IMR-90 (cell line): ENCODE data around the gene YY1AP1. TPM values are rescaled to one million over a fixed set of nuclear protein-coding genes. Genes with fewer than 3 reads are reported as not detected.

ENCODE experiments used
- ATAC-seq: fragments of 200-7000 bp; cut with Tn5 transposase; 2 replicates; pipeline ENCODE4 v1.9.1; 2020; ENCODE audit warnings: low read depth, mild to moderate bottlenecking, moderate library complexity
- BruUV-seq: library from RNA; stranded (reverse); fragments of 400-500 nt; replicated peaks from 2 replicates; lab custom pipeline; 2021; lab: Mats Ljungman, UMichigan
- CTCF ChIA-PET: fragments of 300-600 bp; formaldehyde crosslinking; extraction: SDS; loops from one replicate; lab custom pipeline; 2021; ENCODE audit warnings: antibody characterized with exemption; lab: Yijun Ruan, JAX
- POLR2A ChIA-PET: fragments of 300-600 bp; sonication (Branson Sonifier 250); formaldehyde crosslinking; loops from one replicate; lab custom pipeline; 2022; ENCODE audit warnings: antibody characterized with exemption; ENCODE audit not compliant: unreplicated experiment; lab: Charles Lee
- DNase-seq: peaks from one replicate; pipeline ENCODE4 v3.0.0; 2013
- H2AFZ ChIP-seq: replicated peaks from 2 replicates; pipeline ENCODE3; 2013; ENCODE audit warnings: low read length, mild to moderate bottlenecking; ENCODE audit not compliant: poor library complexity
- H2AK5ac ChIP-seq: 2 replicates; pipeline ENCODE4 v1.6.1; 2013; ENCODE audit warnings: low read depth, low read length, inconsistent platforms
- H2AK9ac ChIP-seq: replicated peaks from 2 replicates; pipeline ENCODE3; 2013; ENCODE audit warnings: mild to moderate bottlenecking, low read depth, low read length, moderate library complexity; ENCODE audit not compliant: poor library complexity
- H2BK120ac ChIP-seq: 2 replicates; pipeline ENCODE4 v1.6.1; 2013; ENCODE audit warnings: low read depth, low read length, inconsistent platforms
- H2BK15ac ChIP-seq: 3 replicates; pipeline ENCODE4 v1.6.1; 2013; ENCODE audit warnings: low read depth, low read length, inconsistent platforms
- H2BK20ac ChIP-seq: 2 replicates; pipeline ENCODE4 v1.6.1; 2013; ENCODE audit warnings: low read depth, mild to moderate bottlenecking, inconsistent platforms, low read length, moderate library complexity
- H2BK5ac ChIP-seq: 2 replicates; pipeline ENCODE4 v1.6.1; 2013; ENCODE audit warnings: mild to moderate bottlenecking, low read depth, low read length, inconsistent platforms; ENCODE audit not compliant: poor library complexity, severe bottlenecking
- H3K14ac ChIP-seq: replicated peaks from 2 replicates; pipeline ENCODE4 v1.6.1; 2013; ENCODE audit warnings: low read depth, low read length, inconsistent platforms
- H3K18ac ChIP-seq: 2 replicates; pipeline ENCODE4 v1.6.1; 2013; ENCODE audit warnings: low read depth, low read length, control low read depth
- H3K23ac ChIP-seq: 2 replicates; pipeline ENCODE4 v1.6.1; 2013; ENCODE audit warnings: low read depth, low read length, inconsistent platforms
- H3K27ac ChIP-seq: 2 replicates; pipeline ENCODE4 v1.5.1; 2013; ENCODE audit warnings: mild to moderate bottlenecking, control low read depth, low read length; ENCODE audit not compliant: insufficient read depth
- H3K27me3 ChIP-seq: 2 replicates; pipeline ENCODE4 v1.6.1; 2013; ENCODE audit warnings: low read length; ENCODE audit not compliant: control insufficient read depth, insufficient read depth
- H3K36me3 ChIP-seq: 2 replicates; pipeline ENCODE4 v1.6.1; 2013; ENCODE audit warnings: low read length, mixed read lengths; ENCODE audit not compliant: control insufficient read depth, insufficient read depth
- H3K4ac ChIP-seq: 2 replicates; pipeline ENCODE4 v1.6.1; 2013; ENCODE audit warnings: low read depth, low read length, inconsistent platforms
- H3K4me1 ChIP-seq: 2 replicates; pipeline ENCODE4 v1.6.1; 2013; ENCODE audit warnings: low read length, mixed read lengths; ENCODE audit not compliant: control insufficient read depth, insufficient read depth
- H3K4me2 ChIP-seq: 2 replicates; pipeline ENCODE4 v1.6.1; 2013; ENCODE audit warnings: low read depth, mild to moderate bottlenecking, control low read depth, low read length, moderate library complexity
- H3K4me3 ChIP-seq: 2 replicates; pipeline ENCODE4 v1.5.1; 2013; ENCODE audit warnings: low read depth, mild to moderate bottlenecking, control low read depth, low read length, moderate library complexity; ENCODE audit not compliant: insufficient read depth
- H3K56ac ChIP-seq: 2 replicates; pipeline ENCODE4 v1.6.1; 2013; ENCODE audit warnings: low read length, inconsistent platforms; ENCODE audit not compliant: insufficient read depth; ENCODE audit errors: extremely low read depth
- H3K79me1 ChIP-seq, 2 experiments: 2 replicates each; pipeline ENCODE4 v1.6.1; 2013; ENCODE audit warnings: low read length in 2 of 2, inconsistent platforms in 1 of 2, low read depth in 1 of 2
- H3K9ac ChIP-seq: 2 replicates; pipeline ENCODE4 v1.6.1; 2013; ENCODE audit warnings: low read depth, low read length, control low read depth
- H3K9me1 ChIP-seq: 2 replicates; pipeline ENCODE4 v1.6.1; 2013; ENCODE audit warnings: low read length, inconsistent platforms; ENCODE audit not compliant: insufficient read depth
- H3K9me3 ChIP-seq: 2 replicates; pipeline ENCODE4 v1.6.1; 2013; ENCODE audit warnings: low read length; ENCODE audit not compliant: control insufficient read depth, insufficient read depth
- H4K20me1 ChIP-seq: 2 replicates; pipeline ENCODE4 v1.6.1; 2013; ENCODE audit warnings: low read length, inconsistent platforms; ENCODE audit not compliant: insufficient read depth
- H4K5ac ChIP-seq: 2 replicates; pipeline ENCODE4 v1.6.1; 2013; ENCODE audit warnings: mild to moderate bottlenecking, low read depth, low read length, control low read depth
- H4K8ac ChIP-seq, 2 experiments: 2 replicates each; pipeline ENCODE4 v1.6.1; 2013; ENCODE audit warnings: low read depth in 2 of 2, low read length in 2 of 2, control low read depth in 1 of 2, inconsistent platforms in 1 of 2
- H4K91ac ChIP-seq: 2 replicates; pipeline ENCODE4 v1.6.1; 2013; ENCODE audit warnings: low read depth, low read length, inconsistent platforms; ENCODE audit not compliant: insufficient read depth
- BHLHE40 ChIP-seq: fragments of 150-350 bp; IDR thresholded peaks from 2 replicates; pipeline ENCODE4 v1.6.1; 2016; ENCODE audit warnings: mild to moderate bottlenecking, low read depth, low read length
- CEBPB ChIP-seq: IDR thresholded peaks from 2 replicates; pipeline ENCODE4 v1.6.1; 2012; ENCODE audit warnings: low read depth, low read length, improper control_type of control experiment
- CHD1 ChIP-seq: IDR thresholded peaks from 2 replicates; pipeline ENCODE4 v1.6.1; 2012; ENCODE audit warnings: low read depth, low read length, improper control_type of control experiment
- CTCF ChIP-seq: conservative IDR thresholded peaks from 2 replicates; pipeline ENCODE4 v1.5.1; 2012; ENCODE audit warnings: mild to moderate bottlenecking, low read depth, low read length, improper control_type of control experiment
- ELK1 ChIP-seq: fragments of 150-350 bp; IDR thresholded peaks from 2 replicates; pipeline ENCODE4 v1.6.1; 2016; ENCODE audit warnings: low read depth, mild to moderate bottlenecking, low read length, moderate library complexity, borderline replicate concordance
- FOS ChIP-seq: fragments of 150-350 bp; IDR thresholded peaks from 2 replicates; pipeline ENCODE4 v1.6.1; 2016; ENCODE audit warnings: low read depth, low read length
- MAFK ChIP-seq: IDR thresholded peaks from 2 replicates; pipeline ENCODE4 v1.6.1; 2012; ENCODE audit warnings: low read depth, low read length, improper control_type of control experiment
- MAZ ChIP-seq: IDR thresholded peaks from 2 replicates; pipeline ENCODE4 v1.6.1; 2012; ENCODE audit warnings: low read depth, mild to moderate bottlenecking, low read length, improper control_type of control experiment, moderate library complexity, borderline replicate concordance
- MXI1 ChIP-seq: IDR thresholded peaks from 2 replicates; pipeline ENCODE4 v1.6.1; 2012; ENCODE audit warnings: low read depth, mild to moderate bottlenecking, low read length, moderate library complexity, borderline replicate concordance
- NFE2L2 ChIP-seq: fragments of 150-350 bp; IDR thresholded peaks from 2 replicates; pipeline ENCODE4 v1.6.1; 2016; ENCODE audit warnings: low read depth, mild to moderate bottlenecking, low read length
- POLR2A ChIP-seq: IDR thresholded peaks from 2 replicates; pipeline ENCODE4 v1.6.1; 2012; ENCODE audit warnings: mild to moderate bottlenecking, low read depth, low read length
- RAD21 ChIP-seq: IDR thresholded peaks from 2 replicates; pipeline ENCODE4 v1.6.1; 2012; ENCODE audit warnings: low read length, improper control_type of control experiment
- RCOR1 ChIP-seq: IDR thresholded peaks from 2 replicates; pipeline ENCODE4 v1.6.1; 2012; ENCODE audit warnings: mild to moderate bottlenecking, low read length, improper control_type of control experiment; ENCODE audit not compliant: insufficient replicate concordance
- RFX5 ChIP-seq: IDR thresholded peaks from 2 replicates; pipeline ENCODE4 v1.8.0; 2012; ENCODE audit warnings: low read depth, mild to moderate bottlenecking, low read length, moderate library complexity
- SMC3 ChIP-seq: fragments of 150-350 bp; IDR thresholded peaks from 2 replicates; pipeline ENCODE4 v1.6.1; 2016; ENCODE audit warnings: low read depth, mild to moderate bottlenecking, antibody characterized with exemption, low read length, moderate library complexity
- USF2 ChIP-seq: fragments of 150-350 bp; IDR thresholded peaks from 2 replicates; pipeline ENCODE4 v1.6.1; 2017; ENCODE audit warnings: mild to moderate bottlenecking, antibody characterized with exemption, low read length, low read depth
- WGBS, 2 experiments: methylation state at CpG; one replicate each; pipeline versions ENCODE4 v1.1.5 to v1.1.7; 2013; ENCODE audit warnings: missing lambda C conversion rate in 2 of 2; ENCODE audit not compliant: insufficient read length in 1 of 2; ENCODE audit errors: extremely low coverage in 2 of 2; 5-methylcytosine and 5-hydroxymethylcytosine counted together
- dilution Hi-C: fragments of 300-500 bp; cut with HindIII; formaldehyde crosslinking; loops from one replicate; pipeline ENCODE4 v1.14.3; 2018; ENCODE audit warnings: low sequenced_read_pairs; ENCODE audit not compliant: unreplicated experiment
- in situ Hi-C: fragments of 300-500 bp; cut with MboI; formaldehyde crosslinking; loops from 3 replicates; pipeline ENCODE4 v1.14.3; 2019; ENCODE audit warnings: low sequenced_read_pairs, inconsistent platforms, mixed read lengths
- intact Hi-C: fragments of 100-400 bp; cut with micrococcal nuclease; formaldehyde crosslinking; loops from 2 replicates; pipeline ENCODE4 v1.10.0; 2022
- polyA plus RNA-seq, 3 experiments: library from polyadenylated mRNA; depleted of rRNA; stranded (reverse); fragments of >200 nt; gene quantifications; 2 replicates each; pipeline ENCODE4 v1.2.3, GENCODE V29; 2012; ENCODE audit warnings: low replicate concordance in 1 of 3
- total RNA-seq: library from RNA; depleted of rRNA; stranded (reverse); fragments of >200 nt; gene quantifications from 2 replicates; pipeline ENCODE4 v1.2.3, GENCODE V29; 2012

The YY1AP1 gene
- total and polyA plus RNA-seq, 2 of the 4 experiments (the other 2 are of a cell fraction), result 31.5 to 52.6 TPM

- no peak overlapping the region for H2BK120ac ChIP-seq
- H3K4me1 ChIP-seq, result no peaks in the 10 kb centered on the region
- H3K23ac ChIP-seq, result no peak overlapping the region
- intact Hi-C loops (no loop called here), dilution Hi-C loops (no loop called here), in situ Hi-C loops (no loop called here)
- no peak overlapping the region for H2AK5ac ChIP-seq
- H3K9me3 ChIP-seq, result no peaks in the 10 kb centered on the region
- no peak overlapping the region for H2BK5ac ChIP-seq
- TF ChIP-seq CTCF, result no peak
- TF ChIP-seq RCOR1, result no peak
- TF ChIP-seq CEBPB, result no peak
- no peak for TF ChIP-seq MXI1
- TF ChIP-seq CHD1, result no peak
- TF ChIP-seq ELK1, result no peak
- no peak for TF ChIP-seq SMC3
- no peak for TF ChIP-seq POLR2A
- no peak for TF ChIP-seq MAZ
- no peak for TF ChIP-seq RAD21
- no peak for TF ChIP-seq USF2
- TF ChIP-seq MAFK, result no peak
- no peak for TF ChIP-seq BHLHE40
- no peak for TF ChIP-seq RFX5
- no peak for TF ChIP-seq NFE2L2
- no peak for TF ChIP-seq FOS
- WGBS, 2 experiments, result no CpG with 5 or more reads among the region's 2 CpGs
- H2BK20ac ChIP-seq, result no peak overlapping the region
- no peaks in the 10 kb centered on the region for H3K27me3 ChIP-seq
- H3K27ac ChIP-seq, result no peak overlapping the region
- H2BK15ac ChIP-seq, result no peak overlapping the region
- H3K4ac ChIP-seq, result no peak overlapping the region
- H3K14ac ChIP-seq, result no peak overlapping the region
- H2AK9ac ChIP-seq, result no peak overlapping the region
- H4K20me1 ChIP-seq, result no peaks in the 10 kb centered on the region
- no peak overlapping the region for H3K56ac ChIP-seq
- BruUV-seq, result no TSS peak
- H4K5ac ChIP-seq, result no peak overlapping the region
- peaks cover 18 to 34% of the 10 kb centered on the region in 2 experiments for H3K79me1 ChIP-seq
- H3K4me3 ChIP-seq, result no peak overlapping the region
- no peak overlapping the region for H3K4me2 ChIP-seq
- H2AFZ ChIP-seq, result no peak overlapping the region
- H4K91ac ChIP-seq, result no peak overlapping the region
- H4K8ac ChIP-seq, result no peak overlapping the region
- DNase-seq (no peak), ATAC-seq (no peak)
- H3K9me1 ChIP-seq, result no peaks in the 10 kb centered on the region
- no peak overlapping the region for H3K18ac ChIP-seq
- no peak overlapping the region for H3K9ac ChIP-seq
- ChIA-PET POLR2A (no interaction called here), CTCF (no interaction called here)
- peaks cover 14% of the 10 kb centered on the region for H3K36me3 ChIP-seq
Observed at GRCh38 chr1:155713075-155713474, 24.5 kb upstream of the YY1AP1 start.
